ENCODE data around the gene ATP11B.
"Not testable (repeated sequence)": the region's sequence is repeated elsewhere in the genome, so short reads cannot be mapped to it uniquely, and the experiment has no call there.

ATP11B gene

DNA sequence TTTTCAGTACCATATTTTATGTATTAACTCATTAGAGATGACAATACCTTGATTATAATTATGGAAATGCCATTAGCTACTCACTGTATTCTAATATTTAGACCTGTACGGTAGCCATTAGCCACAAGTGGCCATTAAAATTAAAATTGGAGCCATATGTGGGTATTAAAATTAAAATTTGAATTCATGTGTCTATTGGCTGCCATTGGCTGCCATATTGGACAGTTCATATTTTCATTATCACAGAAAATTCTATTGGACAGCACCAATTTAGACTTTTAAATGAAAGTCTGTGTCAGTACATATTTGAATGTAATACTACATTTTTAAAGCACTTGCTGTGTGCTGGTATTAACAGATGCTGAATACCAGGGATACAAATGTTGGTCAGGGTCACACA, 3.0 kb downstream of the ATP11B start:
- no peak for DNase-seq

DNA sequence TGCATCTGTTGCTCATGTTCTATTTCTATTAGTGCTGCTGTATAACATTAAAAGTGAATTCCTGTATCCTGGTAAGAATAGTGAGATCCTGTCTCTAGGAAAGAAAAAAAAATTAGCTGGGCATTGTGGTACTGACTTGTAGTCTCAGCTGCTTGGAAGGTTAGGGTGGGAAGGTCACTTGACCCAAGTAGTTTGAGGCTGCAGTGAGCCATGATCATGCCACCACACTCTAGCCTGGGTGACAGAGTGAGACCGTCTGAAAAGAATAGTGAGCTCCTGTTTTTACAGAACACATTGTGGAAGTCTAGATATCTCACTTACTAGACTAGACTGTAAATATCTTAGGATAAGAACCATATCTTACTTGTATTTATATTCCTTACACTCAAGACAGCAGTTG, 4.6 kb downstream of the ATP11B start:
- no peak for DNase-seq

DNA sequence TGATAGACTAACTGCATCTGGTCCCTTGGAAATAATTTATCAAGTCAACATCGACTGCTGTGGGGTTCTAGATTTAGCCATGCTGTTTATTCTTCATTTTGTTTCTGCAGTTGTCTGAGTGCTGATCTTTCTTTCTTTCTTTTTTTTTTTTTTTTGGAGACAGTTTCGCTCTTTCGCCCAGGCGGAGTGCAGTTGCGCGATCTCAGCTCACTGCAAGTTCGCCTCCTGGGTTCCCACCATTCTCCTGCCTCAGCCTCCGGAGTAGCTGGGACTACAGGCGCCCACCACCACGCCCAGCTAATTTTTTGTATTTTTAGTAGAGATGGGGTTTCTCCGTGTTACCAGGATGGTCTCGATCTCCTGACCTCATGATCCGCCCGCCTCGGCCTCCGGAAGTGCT, 5.8 kb downstream of the ATP11B start:
- DNase-seq = not testable (repeated sequence)

DNA sequence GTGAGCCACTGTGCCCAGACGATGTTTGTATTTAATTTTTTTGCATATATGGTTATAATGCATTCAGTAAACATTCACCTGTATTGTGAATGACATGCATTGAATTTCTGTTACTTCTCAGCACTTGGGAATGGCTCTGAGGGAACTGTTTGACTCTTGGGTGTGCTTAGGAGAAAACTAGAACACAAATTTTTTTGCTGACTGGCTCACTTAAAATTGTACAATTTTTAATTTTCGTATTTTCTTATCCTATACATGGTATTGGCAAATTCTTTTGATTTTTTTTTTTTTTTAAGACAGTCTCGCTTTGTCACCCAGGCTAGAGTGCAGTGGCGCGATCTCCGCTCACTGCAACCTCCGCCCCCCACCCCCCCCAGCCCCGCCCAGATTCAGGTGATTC, 7.2 kb downstream of the ATP11B start:
- no peak for DNase-seq

DNA sequence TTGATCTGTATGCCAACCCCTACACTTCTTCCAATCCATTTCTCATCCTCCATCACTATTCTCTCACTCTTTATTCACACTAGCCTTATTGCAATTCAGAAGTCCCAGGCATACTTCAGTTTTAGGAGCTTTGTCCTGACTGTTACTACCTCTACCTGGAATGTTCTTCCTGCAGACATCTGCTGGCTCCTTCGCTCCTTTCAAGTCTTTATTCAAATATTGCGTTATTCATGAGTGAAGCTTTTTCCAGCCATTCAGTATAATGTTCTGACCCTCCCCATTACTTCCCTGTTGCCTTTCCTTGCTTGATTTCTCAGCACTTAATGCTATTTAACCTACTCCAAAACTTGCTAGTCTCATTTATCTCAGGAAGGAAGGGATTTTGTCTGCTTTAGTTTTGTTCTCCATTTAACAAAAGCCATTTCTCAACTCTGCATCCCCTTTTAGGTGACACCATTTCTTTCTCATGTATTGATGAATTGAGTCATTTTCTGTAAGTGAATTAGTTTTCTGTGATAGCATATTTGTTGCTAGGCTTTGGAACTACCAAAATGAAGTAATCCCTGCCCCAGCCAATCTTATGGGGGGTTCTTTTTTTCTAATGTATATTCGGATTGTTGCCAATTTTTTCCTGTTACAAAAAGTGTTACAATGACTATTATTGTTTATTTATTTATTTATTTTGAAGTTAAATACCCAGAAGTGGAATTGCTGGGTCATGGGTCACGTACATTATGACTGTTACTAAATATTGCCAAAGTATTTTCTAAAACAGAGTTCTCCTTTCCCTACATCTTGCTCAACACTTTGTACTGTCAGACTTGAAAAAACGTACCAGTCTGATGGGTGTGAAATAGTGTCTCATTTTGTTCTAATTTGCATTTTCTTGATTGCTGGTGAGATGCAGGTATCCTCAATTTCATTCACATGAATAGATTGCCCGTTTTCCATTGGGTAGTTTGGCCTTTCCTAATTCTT, 9.4 kb downstream of the ATP11B start:
- DNase-seq = no peak

DNA sequence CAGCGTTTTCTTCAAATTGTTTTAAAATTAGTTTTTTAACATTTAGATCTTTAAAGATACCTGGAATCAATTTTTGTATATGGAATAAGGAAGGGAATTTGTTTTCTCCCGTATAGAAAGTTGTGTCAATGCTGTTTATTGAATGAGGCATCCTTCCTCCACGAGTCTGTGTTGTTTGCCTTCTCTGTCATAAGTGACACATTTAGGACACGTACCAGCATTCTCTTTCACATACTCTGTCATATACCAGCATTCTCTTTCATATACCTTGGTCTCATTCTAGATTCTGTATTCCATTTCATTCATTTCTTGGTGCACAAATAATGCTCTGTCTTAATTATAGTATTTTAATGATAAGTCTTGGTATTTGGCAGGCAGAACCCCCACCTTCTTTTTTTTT, 10.3 kb downstream of the ATP11B start:
- DNase-seq = no peak

DNA sequence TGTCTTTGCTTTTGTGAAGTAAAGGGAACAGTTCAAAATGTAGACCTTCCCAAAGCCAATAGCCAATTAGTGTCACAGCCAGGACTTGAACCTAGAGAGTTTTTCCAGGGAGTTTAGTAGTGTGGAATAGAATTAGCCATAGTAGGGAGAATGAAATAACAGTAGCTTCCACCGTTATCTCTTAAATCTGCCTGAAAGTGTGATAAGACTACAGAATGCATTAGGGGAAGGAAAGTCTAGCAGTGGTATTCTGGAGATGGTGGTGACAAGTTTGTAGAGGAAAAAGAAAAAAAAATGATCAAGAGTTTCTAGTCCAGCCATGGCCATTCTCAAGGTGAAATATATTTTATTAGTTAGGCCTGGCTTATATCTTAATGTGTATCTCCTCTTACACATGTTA, 13.8 kb downstream of the ATP11B start:
- DNase-seq = no peak

DNA sequence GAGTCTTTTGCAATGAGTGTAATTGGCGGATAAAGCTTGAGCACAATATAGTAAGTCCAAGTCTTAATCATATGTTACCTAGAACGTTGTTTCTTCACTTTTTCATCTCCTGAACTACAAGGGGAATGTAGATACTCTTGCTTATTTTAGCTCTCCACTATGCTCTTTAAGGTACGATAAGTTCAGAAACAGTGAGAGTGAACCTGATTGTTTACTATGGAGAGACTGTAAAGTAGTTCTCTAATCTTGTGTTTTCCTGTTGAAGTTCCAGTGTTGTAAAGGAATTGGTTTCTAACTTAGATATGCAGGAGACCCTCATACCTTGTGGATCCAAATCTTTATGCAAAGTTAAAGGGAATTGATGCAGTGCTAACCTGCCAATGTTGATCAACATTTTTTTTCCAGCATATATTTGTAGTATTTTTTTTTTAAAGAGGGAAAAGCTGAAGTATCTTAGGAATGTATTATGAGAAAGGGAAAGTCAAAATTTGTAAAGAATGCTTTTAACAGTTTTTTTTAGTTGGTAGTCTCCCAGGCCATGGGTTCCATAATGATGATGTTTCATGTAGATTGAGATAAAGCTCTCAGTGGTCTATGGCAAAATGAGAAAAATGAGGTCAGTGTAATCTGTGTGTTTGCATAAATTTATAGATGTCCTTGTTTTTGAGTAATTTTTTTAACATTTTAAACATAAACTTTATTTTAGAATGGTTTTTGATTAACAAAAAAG, 14.9 kb downstream of the ATP11B start:
- no peak for DNase-seq

DNA sequence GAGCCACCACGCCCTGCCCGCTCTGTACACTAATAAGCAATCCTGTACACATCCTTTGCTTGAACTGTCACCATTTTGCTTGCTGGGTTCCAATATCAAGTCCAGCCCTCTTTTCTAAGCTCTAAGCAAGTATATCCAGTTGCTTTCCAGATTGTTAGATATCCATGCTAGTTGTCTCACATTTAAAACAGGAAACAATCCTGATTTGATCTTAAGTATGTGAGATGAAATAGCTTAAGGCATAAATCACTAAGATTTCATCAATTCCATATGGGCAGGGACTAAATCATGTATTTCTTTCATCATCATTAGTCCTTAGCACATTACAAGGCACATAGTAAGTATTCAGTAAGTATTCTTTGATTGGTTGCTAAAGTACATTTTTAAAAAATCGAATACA, 16.2 kb downstream of the ATP11B start:
- no peak for DNase-seq

DNA sequence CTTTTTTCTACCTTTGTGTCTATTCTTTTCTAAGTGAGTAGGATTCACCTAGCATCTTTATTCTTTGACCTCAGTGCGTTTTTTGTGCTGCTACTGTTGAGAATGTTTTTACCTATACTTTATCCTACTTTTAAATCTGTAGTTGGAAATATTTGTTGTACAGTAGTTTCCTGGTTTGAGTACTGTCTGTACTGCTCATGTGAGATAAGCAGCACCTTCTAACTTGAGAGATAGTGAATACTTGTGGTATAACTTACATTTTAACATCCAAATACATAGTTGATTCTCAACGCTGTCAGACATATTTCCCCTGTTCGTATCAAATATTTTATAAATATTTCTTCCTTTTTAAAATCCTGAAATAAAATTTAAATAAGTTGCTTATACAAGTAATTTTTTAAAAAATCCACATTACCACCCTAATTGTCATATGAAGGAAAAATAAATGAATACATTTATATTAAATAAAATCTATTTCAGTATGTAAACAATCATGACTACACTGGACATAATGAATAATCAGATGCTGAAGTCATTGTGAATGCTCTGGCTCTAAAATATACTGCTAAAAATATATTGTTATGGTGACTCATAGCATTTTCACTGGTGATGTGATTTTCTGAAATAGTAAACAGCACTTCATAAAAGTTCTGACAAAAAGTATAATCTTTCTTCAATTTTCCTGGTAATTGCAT, 17.4 kb downstream of the ATP11B start:
- no peak for DNase-seq

DNA sequence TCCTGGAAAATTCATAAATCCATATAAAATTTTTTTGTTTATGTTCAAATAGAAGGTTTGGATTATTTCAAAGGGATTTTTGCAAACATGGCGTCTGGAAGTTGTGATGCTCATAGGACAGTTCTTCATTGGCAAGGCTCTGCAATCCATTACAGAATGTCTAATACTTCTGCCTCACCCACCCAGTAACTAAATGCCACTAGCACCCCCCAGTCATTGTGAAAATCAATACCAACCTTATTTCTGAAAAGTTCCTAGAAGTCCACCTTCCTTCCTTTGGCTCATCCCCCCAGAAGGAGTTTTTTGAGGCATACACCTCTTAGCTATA, 17.9 kb downstream of the ATP11B start:
- DNase-seq = no peak

DNA sequence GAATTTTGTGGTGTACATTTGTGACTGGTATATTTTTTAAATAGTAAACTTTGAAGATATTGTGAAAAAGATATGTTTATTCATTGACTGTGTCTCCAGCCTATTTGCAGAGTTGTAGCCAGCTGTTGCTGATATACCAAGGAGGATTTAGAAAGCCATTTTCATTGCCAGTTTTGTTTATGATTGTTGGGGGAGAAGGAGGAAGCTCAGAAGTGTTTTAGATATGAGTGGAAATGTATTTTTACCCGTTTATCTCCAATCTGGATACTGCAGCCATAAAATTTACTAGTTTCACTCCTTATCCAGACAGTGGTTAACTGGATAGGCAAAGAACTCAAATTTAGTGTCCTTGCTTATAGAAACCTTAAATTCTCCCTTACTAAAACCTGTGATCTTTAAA, 18.8 kb downstream of the ATP11B start:
- no peak for DNase-seq

DNA sequence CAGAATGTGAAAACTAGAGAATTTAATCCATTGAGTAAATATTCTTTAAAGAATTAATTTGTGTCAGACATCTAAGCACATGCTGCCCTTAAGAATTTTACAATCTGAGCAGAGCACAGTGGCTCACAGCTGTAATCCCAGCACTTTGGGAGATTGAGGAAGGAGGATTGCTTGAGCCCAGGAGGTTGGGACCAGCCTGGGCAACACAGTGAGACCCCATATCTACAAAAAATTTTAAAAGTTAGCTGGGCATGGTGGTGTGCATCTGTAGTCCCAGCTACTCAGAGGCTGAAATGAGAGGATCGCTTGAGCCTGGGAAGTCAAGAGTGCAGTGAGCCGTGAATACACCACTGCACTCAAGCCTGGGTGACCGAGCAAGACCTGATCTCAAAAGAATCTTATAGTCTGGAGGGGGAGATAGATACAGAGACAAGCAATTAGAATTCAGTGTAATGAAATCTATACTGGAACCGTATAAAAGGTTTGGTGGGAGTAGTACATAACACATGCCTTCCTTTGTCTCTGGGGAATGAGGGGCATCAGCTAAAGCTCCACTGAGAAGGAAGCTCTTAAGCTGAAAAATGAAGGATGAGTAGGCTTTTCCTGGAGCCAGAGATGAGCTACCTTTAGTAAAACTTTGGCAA, 21.2 kb downstream of the ATP11B start:
- no peak for DNase-seq

DNA sequence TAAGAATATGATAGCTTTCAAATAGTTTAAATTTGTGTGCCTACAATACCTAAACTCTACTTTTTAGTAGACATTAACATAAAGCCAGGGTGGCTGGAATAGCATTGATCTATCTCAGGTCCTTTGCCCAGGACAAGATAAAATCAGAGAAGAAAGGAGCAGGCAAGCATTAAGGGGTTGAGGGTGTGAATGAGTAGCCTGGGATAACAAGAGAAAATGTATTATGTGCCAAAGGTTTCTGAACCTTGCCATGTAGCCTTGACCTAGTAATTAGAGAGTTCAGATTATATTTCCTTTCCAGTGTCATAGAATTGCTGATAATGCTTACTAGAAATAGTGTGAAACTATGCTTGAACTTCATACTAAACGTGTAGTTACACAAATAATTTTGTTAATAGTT, 22.9 kb downstream of the ATP11B start:
- no peak for DNase-seq

DNA sequence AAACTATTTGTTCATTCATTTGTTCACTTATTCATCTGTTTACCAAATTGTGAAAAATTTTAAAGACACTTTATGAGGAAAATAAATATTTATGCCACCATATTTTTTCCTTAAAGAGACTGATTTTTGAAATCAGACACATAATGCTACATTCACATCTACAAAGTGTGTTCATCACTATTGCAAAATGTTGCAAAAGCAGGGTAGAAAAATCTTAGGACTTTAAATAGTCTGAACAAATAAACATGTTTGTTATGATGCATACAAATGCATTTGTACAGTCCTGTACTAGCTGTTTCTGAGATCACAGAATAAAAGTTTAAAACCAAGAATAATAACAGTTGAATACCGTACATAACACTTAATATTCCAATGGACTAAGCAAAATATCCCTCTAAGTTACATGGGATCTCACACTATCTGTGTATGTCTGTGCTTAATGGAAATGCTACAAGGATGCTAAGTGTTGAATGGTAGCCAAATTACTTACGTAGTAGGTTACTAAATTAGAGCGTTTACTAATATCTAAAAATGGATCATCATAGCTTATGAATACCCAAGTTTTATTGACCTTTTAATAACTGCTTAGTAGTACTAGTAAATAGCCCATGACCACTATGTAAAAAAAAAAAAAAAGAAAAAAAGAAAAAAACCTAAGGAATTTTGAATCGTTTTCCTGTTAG, 25.1 kb downstream of the ATP11B start:
- DNase-seq = no peak

DNA sequence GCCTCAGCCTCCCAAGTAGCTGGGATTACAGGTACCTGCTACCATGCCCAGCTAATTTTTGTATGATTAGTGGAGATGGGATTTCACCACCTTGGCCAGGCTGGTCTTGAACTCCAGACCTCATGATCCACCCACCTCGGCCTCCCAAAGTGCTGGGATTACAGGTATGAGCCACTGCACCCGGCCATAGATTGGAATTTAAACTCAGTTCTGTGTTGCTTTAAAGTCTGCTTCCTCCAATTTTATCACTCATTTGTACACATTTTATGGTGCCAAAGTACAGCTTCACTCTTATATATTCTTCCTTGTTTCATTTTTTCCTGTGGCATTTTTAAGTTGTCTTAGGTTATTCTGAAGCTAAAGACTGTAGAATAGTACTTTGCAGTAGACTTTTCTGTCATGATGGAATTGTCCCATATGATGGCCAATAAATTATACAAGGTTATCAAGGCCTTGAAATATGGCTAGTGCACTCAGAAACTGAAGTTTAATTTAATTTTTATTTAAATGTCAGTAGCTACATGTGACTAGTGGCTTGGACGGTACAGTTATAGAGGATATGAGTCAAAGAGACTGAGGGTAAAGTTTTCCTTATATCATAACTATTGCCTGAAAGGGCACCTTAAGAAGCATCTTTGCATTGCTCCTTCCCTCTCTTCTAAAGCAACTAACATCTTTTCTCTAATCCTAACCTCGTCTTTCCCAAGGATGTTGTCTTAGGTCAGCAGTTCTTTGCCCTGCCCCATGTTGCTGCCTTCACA, 28.1 kb downstream of the ATP11B start:
- no peak for DNase-seq

DNA sequence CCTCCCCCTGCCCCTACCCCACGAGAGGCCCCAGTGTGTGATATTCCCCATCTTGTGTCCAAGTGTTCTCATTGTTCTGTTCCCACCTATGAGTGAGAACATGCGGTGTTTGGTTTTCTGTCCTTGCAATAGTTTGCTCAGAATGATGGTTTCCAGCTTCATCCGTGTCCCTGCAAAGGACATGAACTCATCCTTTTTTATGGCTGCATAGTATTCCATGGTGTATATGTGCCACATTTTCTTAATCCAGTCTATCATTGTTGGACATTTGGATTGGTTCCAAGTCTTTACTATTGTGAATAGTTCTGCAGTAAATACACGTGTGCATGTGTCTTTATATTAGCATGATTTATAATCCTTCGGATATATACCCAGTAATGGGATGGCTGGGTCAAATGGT, 29.0 kb downstream of the ATP11B start:
- DNase-seq = not testable (repeated sequence)

DNA sequence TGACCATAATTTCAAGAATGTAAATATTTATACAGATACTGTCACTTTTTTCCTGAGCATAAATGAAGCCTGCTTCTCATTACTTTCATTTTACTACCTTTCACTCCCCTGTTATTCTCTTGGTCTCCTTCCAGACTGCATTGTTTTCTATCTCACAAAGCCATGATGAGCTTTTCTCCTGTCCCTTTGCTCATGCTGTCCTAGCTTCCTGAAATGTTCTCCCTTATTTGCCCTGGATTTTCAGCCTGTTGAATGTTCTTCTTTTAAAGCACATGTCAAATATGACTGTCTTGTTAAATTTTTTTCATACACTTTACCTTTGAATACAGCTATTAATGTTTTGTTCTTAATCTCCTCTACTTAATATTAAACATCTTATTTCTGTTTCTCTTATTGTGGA, 31.7 kb downstream of the ATP11B start:
- no peak for DNase-seq

DNA sequence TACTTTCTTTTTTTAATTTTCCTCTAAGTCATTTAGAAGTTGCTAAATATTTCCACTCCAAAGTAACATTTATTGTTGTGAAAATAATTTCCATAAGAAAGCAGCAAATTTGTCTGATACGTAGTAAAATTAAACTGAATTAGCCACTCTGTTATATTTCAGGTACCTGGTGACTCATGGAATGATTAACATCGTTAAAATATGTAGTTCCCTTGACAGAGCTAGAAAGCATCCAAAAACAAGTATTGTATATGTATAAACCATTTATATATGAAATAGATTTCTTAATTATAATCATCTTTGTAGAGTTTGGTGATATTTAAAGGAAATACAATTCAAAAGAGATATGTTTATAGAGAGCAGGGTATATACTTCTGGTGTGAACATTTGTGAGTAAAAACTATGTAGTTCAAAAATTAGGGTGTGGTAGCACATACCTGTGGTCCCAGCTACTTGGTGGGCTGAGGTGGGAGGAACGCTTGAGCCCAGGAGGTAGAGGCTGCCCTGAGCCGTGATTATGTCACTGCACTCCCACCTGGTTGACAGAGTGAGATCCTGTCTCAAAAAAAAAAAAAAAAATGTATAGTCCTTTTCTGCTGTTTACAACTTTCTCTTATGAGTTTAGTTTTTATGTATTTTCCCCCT, 36.6 kb downstream of the ATP11B start:
- no peak for DNase-seq

DNA sequence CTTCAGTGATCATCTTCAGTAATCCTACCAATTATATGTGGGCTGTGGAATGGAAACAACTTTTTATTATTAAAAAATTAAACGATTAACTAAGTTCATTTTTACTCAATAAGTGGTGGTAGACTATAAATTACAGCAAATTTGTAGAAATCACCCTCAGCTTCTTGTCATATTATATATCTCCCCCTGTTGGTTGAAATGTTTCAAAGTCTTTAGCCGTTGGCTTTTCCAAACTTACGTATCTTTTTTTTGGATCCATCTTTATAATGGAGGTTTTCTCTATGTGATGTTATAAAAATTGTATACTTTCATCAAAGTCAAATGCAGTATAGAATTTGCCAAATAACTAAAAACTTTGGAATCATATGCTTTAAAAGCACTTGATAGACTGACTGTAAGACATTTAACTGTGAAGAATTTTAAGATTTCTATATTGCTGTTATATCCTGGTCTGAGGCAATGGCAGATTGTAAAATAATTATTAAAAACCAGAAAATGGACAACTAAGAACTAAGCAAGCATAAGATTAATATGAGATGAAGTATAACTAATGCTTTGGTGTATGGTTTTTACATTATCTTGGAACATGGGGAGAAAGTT, 44.7 kb downstream of the ATP11B start:
- no peak for DNase-seq

DNA sequence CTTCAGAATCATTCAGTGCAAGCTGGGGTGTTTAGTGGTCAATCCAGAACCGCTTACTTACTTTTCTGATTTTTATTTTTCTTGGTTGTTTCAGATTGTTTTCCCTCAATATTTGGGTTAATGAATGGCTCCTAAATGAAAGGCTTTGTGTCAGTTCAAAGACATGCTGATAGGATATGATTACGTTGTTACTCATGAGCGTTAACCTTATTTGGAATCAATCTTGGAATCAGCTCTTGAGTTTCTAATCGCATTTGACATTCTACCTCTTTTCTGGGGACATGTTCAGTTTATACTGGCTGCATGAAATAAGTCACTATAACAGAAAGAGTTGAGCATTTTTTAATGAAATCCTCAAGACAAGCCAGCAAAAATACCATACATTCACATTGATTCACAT, 50.2 kb downstream of the ATP11B start:
- no peak for DNase-seq
